ENCODE results near the gene ZNF578.

- TF ChIP-seq CTCF (IDR thresholded peaks at IDR 0.05) (no peak), POLR2A (IDR thresholded peaks at IDR 0.05) (no peak), POLR2AphosphoS5 (IDR thresholded peaks at IDR 0.05) (no peak)
Measured at GRCh38 chr19:52541608-52542007, 88.3 kb downstream of the ZNF578 start.

Data from upper lobe of left lung (tissue), 4 donors.